ENCODE measurements around the gene GUSB.

Gene GUSB

DNA sequence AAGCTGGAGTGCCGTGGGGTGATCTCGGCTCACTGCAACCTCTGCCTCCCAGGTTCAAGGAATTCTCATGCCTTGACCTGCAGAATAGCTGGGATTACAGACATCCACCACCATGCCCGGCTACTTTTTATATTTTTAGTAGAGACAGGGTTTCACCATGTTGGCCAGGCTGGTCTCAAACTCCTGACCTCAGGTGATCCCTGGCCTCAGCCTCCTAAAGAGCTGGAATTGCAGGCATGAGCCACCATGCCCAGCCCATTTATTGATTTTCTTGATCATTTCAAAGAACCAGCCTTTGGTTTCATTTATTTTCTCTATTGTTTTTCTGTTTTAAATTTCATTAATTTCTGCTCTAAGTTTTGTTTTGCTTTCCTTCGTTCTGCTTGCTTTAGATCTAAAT, 50.3 kb downstream of the GUSB start:
- no peak for DNase-seq (ENCODE audit: low spot score)

GRCh38 chr7:65927489-65928448, 54.2 kb downstream of the GUSB start:
- no peak for DNase-seq (ENCODE audit: low spot score)

DNA sequence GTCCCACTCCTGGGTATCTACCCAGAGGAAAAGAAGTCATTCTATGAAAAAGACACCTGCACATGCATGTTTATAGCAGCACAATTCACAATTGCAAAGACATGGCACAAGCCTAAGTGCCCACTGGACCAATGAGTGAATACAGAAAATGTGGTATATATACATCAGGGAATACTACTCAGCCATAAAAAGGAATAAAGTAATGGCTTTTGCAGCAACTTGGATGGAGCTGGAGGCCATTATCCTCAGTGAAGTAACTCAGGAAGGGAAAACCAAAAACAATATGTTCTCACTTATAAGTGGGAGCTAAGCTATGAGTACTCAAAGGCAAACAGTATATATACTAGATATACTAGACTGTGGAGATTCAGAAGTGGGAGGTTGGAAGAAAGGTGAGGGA, 55.4 kb downstream of the GUSB start:
- no peak for DNase-seq (ENCODE audit: low spot score)

DNA sequence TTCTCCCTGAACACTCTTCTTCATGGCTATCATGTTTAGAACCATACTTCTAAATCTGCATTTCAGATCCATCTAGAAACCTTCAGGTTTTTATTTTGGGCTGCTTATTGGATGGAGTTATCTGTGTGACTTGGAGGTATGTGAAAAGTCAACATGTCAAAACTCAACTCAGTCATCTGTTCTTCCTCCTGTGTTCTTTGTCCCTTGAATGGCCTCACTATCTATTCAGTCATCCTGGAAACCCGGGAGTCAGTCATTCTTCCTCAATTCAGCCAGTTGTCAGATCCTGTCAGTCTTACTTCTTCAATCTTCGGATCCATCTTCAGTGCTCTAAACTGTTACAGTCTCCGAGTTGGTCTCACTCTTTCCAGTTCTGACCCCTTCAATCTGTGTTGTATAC, 57.0 kb downstream of the GUSB start:
- DNase-seq (ENCODE audit: low spot score): no peak

GRCh38 chr7:65924193-65924592, 57.8 kb downstream of the GUSB start:
- DNase-seq (ENCODE audit: low spot score): no peak

DNA sequence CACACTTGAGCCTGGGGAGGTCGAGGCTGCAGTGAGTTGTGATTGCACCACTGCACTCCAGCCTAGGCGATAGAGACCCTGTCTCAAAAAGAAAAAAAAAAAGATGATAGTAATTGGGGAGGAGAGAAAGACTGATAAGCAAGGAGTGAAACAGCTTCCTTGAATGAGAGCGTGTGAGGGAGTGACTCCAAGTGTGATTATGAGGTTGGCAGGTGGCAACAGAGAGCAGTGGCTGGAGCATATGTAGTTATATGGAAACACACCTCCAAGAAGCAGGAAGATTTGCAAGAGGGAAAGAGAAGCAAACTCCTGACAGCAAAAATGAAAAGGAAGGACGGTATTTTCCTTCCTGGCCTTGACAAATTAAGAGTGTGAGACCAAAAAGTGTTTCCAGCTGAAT, 58.7 kb downstream of the GUSB start:
- DNase-seq (ENCODE audit: low spot score): no peak

GRCh38 chr7:65915921-65916657, 65.9 kb downstream of the GUSB start:
- no peak for DNase-seq (ENCODE audit: low spot score)

- no peak for DNase-seq (ENCODE audit: low spot score)
Observed at GRCh38 chr7:65912237-65912636, 69.8 kb downstream of the GUSB start.
